HuH-7 (cell line): ENCODE data around the gene VWA3B.
"Not testable (repeated sequence)": the region's sequence is repeated elsewhere in the genome, so short reads cannot be mapped to it uniquely, and the experiment has no call there.

Experiments used
- DNase-seq: peaks from one replicate; pipeline ENCODE4 v3.0.0; 2011; ENCODE audit warnings: low spot score

The VWA3B gene

GRCh38 chr2:98299211-98299905 is 212.4 kb downstream of the VWA3B start:
- no peak for DNase-seq

GRCh38 chr2:98300141-98300874 is 213.3 kb downstream of the VWA3B start:
- no peak for DNase-seq

- DNase-seq = no peak
Measured at GRCh38 chr2:98301469-98301868, 214.5 kb downstream of the VWA3B start.

GRCh38 chr2:98307131-98307696 is 220.2 kb downstream of the VWA3B start:
- DNase-seq = not testable (repeated sequence)

- no peak for DNase-seq
Measured at GRCh38 chr2:98308068-98308467, 221.1 kb downstream of the VWA3B start.

- DNase-seq = no peak
Measured at GRCh38 chr2:98308532-98308931, 221.6 kb downstream of the VWA3B start.

GRCh38 chr2:98309580-98309979 is 222.6 kb downstream of the VWA3B start:
- DNase-seq = no peak

GRCh38 chr2:98310010-98310409 is 223.0 kb downstream of the VWA3B start:
- DNase-seq = no peak

- DNase-seq = no peak
Measured at GRCh38 chr2:98311090-98311489, 224.1 kb downstream of the VWA3B start.

GRCh38 chr2:98311771-98312545 is 225.0 kb downstream of the VWA3B start:
- DNase-seq = no peak

- no peak for DNase-seq
Measured at GRCh38 chr2:98313492-98314250, 226.7 kb downstream of the VWA3B start.

- DNase-seq = no peak
Measured at GRCh38 chr2:98314251-98314650, 227.3 kb downstream of the VWA3B start.

GRCh38 chr2:98315957-98316356 is 229.0 kb downstream of the VWA3B start:
- DNase-seq = no peak

- no peak for DNase-seq
Measured at GRCh38 chr2:98317214-98317613, 230.2 kb downstream of the VWA3B start.

GRCh38 chr2:98320171-98320570 is 233.2 kb downstream of the VWA3B start:
- not testable (repeated sequence) for DNase-seq

GRCh38 chr2:98324181-98324580 is 237.2 kb downstream of the VWA3B start:
- DNase-seq = no peak

- DNase-seq = no peak
Measured at GRCh38 chr2:98327776-98328175, 240.8 kb downstream of the VWA3B start.

- no peak for DNase-seq
Measured at GRCh38 chr2:98329549-98329948, 242.6 kb downstream of the VWA3B start.

- DNase-seq = no peak
Measured at GRCh38 chr2:98332989-98333388, 246.0 kb downstream of the VWA3B start.

- DNase-seq = no peak
Measured at GRCh38 chr2:98333922-98334321, 247.0 kb downstream of the VWA3B start.

GRCh38 chr2:98334439-98335078 is 247.6 kb downstream of the VWA3B start:
- DNase-seq = no peak
